H1 (cell line): ENCODE results near the gene HNF1B. TPM values are rescaled to one million over a fixed set of nuclear protein-coding genes. Genes with fewer than 3 reads are reported as not detected.

Experiments used
- CTCF ChIA-PET: fragments of 300-600 bp; sonication (Branson Sonifier 250); formaldehyde crosslinking; loops from one replicate; lab custom pipeline; 2021; ENCODE audit not compliant: partially characterized antibody; lab: Charles Lee
- POLR2A ChIA-PET: fragments of 300-600 bp; sonication (Branson Sonifier 250); formaldehyde crosslinking; loops from one replicate; lab custom pipeline; 2021; ENCODE audit warnings: inconsistent platforms; ENCODE audit not compliant: partially characterized antibody; lab: Charles Lee
- DNase-seq, 2 experiments: peaks; one replicate each; pipeline versions ENCODE4 v3.0.0 to v3.0.0-alpha.2; 2010 to 2022; ENCODE audit warnings: low spot score in 2 of 2, low read depth in 1 of 2, mixed read lengths in 1 of 2
- FAIRE-seq: peaks from 2 replicates; lab custom pipeline; 2011; peaks lifted over from hg19 to GRCh38; lab: Jason Lieb, UNC
- H2AFZ ChIP-seq: 2 replicates; pipeline ENCODE4 v1.8.1; 2012; ENCODE audit warnings: low read length, inconsistent platforms
- H2AK5ac ChIP-seq: 2 replicates; pipeline ENCODE4 v1.6.1; 2013; ENCODE audit warnings: low read depth, low read length
- H2BK120ac ChIP-seq: replicated peaks from 2 replicates; pipeline ENCODE3; 2013; ENCODE audit warnings: low read depth, low read length, inconsistent platforms
- H2BK12ac ChIP-seq: 2 replicates; pipeline ENCODE4 v1.6.1; 2013; ENCODE audit warnings: low read depth, low read length
- H2BK15ac ChIP-seq: 2 replicates; pipeline ENCODE4 v1.6.1; 2013; ENCODE audit warnings: low read length
- H2BK20ac ChIP-seq: 2 replicates; pipeline ENCODE4 v1.6.1; 2013; ENCODE audit warnings: low read length
- H2BK5ac ChIP-seq: 2 replicates; pipeline ENCODE4 v1.6.1; 2013; ENCODE audit warnings: low read depth, low read length
- H3K14ac ChIP-seq: 2 replicates; pipeline ENCODE4 v1.6.1; 2013; ENCODE audit warnings: inconsistent platforms; ENCODE audit not compliant: insufficient read length
- H3K18ac ChIP-seq: 2 replicates; pipeline ENCODE4 v1.6.1; 2013; ENCODE audit warnings: low read length; ENCODE audit errors: extremely low read depth
- H3K23ac ChIP-seq: 2 replicates; pipeline ENCODE4 v1.6.1; 2013; ENCODE audit warnings: inconsistent platforms; ENCODE audit not compliant: insufficient read length
- H3K23me2 ChIP-seq: 2 replicates; pipeline ENCODE4 v1.6.1; 2013; ENCODE audit warnings: low read depth, low read length
- H3K27ac ChIP-seq: 2 replicates; pipeline ENCODE4 v1.6.1; 2011; ENCODE audit warnings: low read depth, low read length, inconsistent platforms
- H3K27me3 ChIP-seq, 4 experiments: replicated peaks in 1 of 4; 1 replicate in 1 of 4; 2 replicates in 3 of 4; pipeline versions ENCODE4 v1.6.1 to v1.8.1; 2011 to 2013; ENCODE audit warnings: low read length in 3 of 4, mild to moderate bottlenecking in 3 of 4, inconsistent platforms in 2 of 4, mixed read lengths in 2 of 4, moderate library complexity in 1 of 4; ENCODE audit not compliant: control insufficient read depth in 3 of 4, insufficient read depth in 3 of 4; ENCODE audit errors: extremely low read depth in 1 of 4
- H3K36me3 ChIP-seq, 4 experiments: 2 replicates each; pipeline versions ENCODE4 v1.6.1 to v1.8.1; 2011 to 2013; ENCODE audit warnings: mild to moderate bottlenecking in 4 of 4, low read length in 3 of 4, moderate library complexity in 2 of 4, control low read depth in 1 of 4, inconsistent platforms in 1 of 4; ENCODE audit not compliant: insufficient read depth in 4 of 4, control insufficient read depth in 2 of 4
- H3K4ac ChIP-seq: replicated peaks from 2 replicates; pipeline ENCODE3; 2013; ENCODE audit warnings: low read length, low read depth, mixed read lengths, inconsistent platforms; ENCODE audit not compliant: insufficient read length
- H3K4me1 ChIP-seq, 4 experiments: replicated peaks in 1 of 4; 1 replicate in 1 of 4; 2 replicates in 3 of 4; pipeline versions ENCODE4 v1.6.1 to v1.8.1; 2011 to 2013; ENCODE audit warnings: low read length in 3 of 4, inconsistent platforms in 2 of 4, mixed read lengths in 1 of 4; ENCODE audit not compliant: insufficient read depth in 4 of 4, control insufficient read depth in 3 of 4
- H3K4me2 ChIP-seq, 2 experiments: 2 replicates each; pipeline versions ENCODE4 v1.6.1 to v1.8.1; 2011 to 2013; ENCODE audit warnings: low read depth in 2 of 2, low read length in 2 of 2, control low read depth in 1 of 2, inconsistent platforms in 1 of 2, mild to moderate bottlenecking in 1 of 2; ENCODE audit not compliant: insufficient read depth in 1 of 2
- H3K4me3 ChIP-seq, 4 experiments: fragments of 200-600, 300-600 bp in 1 of 4; sonication (generic), shearing (Covaris generic), sonication (Bioruptor Twin) in 1 of 4; 2 replicates each; pipeline versions ENCODE4 v1.5.1 to v1.8.1; 2011 to 2016; ENCODE audit warnings: low read length in 4 of 4, low read depth in 3 of 4, control low read depth in 2 of 4, inconsistent platforms in 2 of 4, mild to moderate bottlenecking in 2 of 4, mixed read lengths in 1 of 4, moderate library complexity in 1 of 4; ENCODE audit not compliant: insufficient read depth in 2 of 4; ENCODE audit errors: extremely low read depth in 1 of 4
- H3K56ac ChIP-seq: replicated peaks from 2 replicates; pipeline ENCODE3; 2013; ENCODE audit warnings: low read depth, mild to moderate bottlenecking, mixed read lengths, low read length, inconsistent platforms; ENCODE audit not compliant: insufficient read length
- H3K79me1 ChIP-seq: 2 replicates; pipeline ENCODE4 v1.6.1; 2013; ENCODE audit warnings: low read depth, low read length, control low read depth
- H3K79me2 ChIP-seq, 2 experiments: 2 replicates each; pipeline versions ENCODE4 v1.6.1 to v1.8.1; 2012 to 2013; ENCODE audit warnings: low read length in 2 of 2, mild to moderate bottlenecking in 2 of 2, inconsistent platforms in 1 of 2; ENCODE audit not compliant: insufficient read depth in 2 of 2, control insufficient read depth in 1 of 2
- H3K9ac ChIP-seq, 4 experiments: replicated peaks in 1 of 4; 1 replicate in 1 of 4; 2 replicates in 3 of 4; pipeline versions ENCODE4 v1.6.1 to v1.8.1; 2011 to 2013; ENCODE audit warnings: low read depth in 3 of 4, low read length in 3 of 4, control low read depth in 2 of 4, mild to moderate bottlenecking in 2 of 4, moderate library complexity in 2 of 4, inconsistent platforms in 1 of 4; ENCODE audit errors: extremely low read depth in 1 of 4
- H3K9me3 ChIP-seq, 2 experiments: 2 replicates each; pipeline versions ENCODE4 v1.6.1 to v1.8.1; 2012 to 2013; ENCODE audit warnings: mild to moderate bottlenecking in 2 of 2, moderate library complexity in 2 of 2, control low read depth in 1 of 2, inconsistent platforms in 1 of 2, low read depth in 1 of 2, low read length in 1 of 2, mixed read lengths in 1 of 2; ENCODE audit not compliant: insufficient read depth in 2 of 2
- H4K20me1 ChIP-seq, 2 experiments: replicated peaks in 1 of 2; 2 replicates each; pipeline versions ENCODE3 to v1.8.1; 2011 to 2013; ENCODE audit warnings: inconsistent platforms in 2 of 2, low read length in 2 of 2, mild to moderate bottlenecking in 1 of 2; ENCODE audit not compliant: insufficient read depth in 2 of 2, control insufficient read depth in 1 of 2
- H4K5ac ChIP-seq: 2 replicates; pipeline ENCODE4 v1.6.1; 2013; ENCODE audit warnings: low read length, low read depth, mixed read lengths, inconsistent platforms; ENCODE audit not compliant: insufficient read length
- H4K8ac ChIP-seq: 2 replicates; pipeline ENCODE4 v1.8.0; 2013; ENCODE audit warnings: mild to moderate bottlenecking, moderate library complexity, low read length, inconsistent platforms; ENCODE audit not compliant: insufficient read depth; ENCODE audit errors: extremely low read depth
- H4K91ac ChIP-seq: replicated peaks from 2 replicates; pipeline ENCODE3; 2013; ENCODE audit warnings: low read length, mixed read lengths, inconsistent platforms; ENCODE audit not compliant: insufficient read length
- NRF1 ChIP-seq: IDR thresholded peaks from 2 replicates; pipeline ENCODE4 v1.6.1; 2011; ENCODE audit warnings: mild to moderate bottlenecking, low read depth, low read length, improper control_type of control experiment
- POU5F1 ChIP-seq: IDR thresholded peaks from 2 replicates; pipeline ENCODE4 v1.6.1; 2011; ENCODE audit warnings: low read depth, mild to moderate bottlenecking, low read length, moderate library complexity
- TEAD4 ChIP-seq: IDR thresholded peaks from 2 replicates; pipeline ENCODE4 v1.6.1; 2012; ENCODE audit warnings: low read depth, low read length, inconsistent platforms, mixed read lengths
- WGBS, 2 experiments: shearing (Covaris generic) in 1 of 2; methylation state at CpG; one replicate each; pipeline versions ENCODE4 v1.1.6 to v1.1.7; 2013 to 2015; ENCODE audit warnings: low lambda C conversion rate in 2 of 2, mixed read lengths in 2 of 2, inconsistent platforms in 1 of 2, low coverage in 1 of 2, missing lambda C conversion rate in 1 of 2; ENCODE audit not compliant: insufficient replicate concordance in 2 of 2, insufficient coverage in 1 of 2, insufficient read length in 1 of 2; ENCODE audit errors: extremely low coverage in 1 of 2, missing lambda C conversion rate in 1 of 2; 5-methylcytosine and 5-hydroxymethylcytosine counted together
- polyA plus RNA-seq, 7 experiments: library from polyadenylated mRNA; depleted of rRNA in 3 of 7; stranded (reverse) in 5 of 7; unstranded in 2 of 7; fragments of >200 nt in 5 of 7; fragments of 200-250 nt in 2 of 7; gene quantifications; 1 replicate in 5 of 7; 2 replicates in 1 of 7; 4 replicates in 1 of 7; pipeline versions ENCODE4 v1.2.1 to v1.2.3, GENCODE V29; 2011 to 2013; ENCODE audit warnings: missing spikeins in 2 of 7, mixed read lengths in 2 of 7
- total RNA-seq: library from RNA; stranded (reverse); fragmentation: NEBNext Ultra II Directional; extraction: Animal tissue kit (Norgen Biotek cat#: 25700); gene quantifications from 2 replicates; pipeline ENCODE4 v1.2.1, GENCODE V29; 2021

The HNF1B gene
- total and polyA plus RNA-seq, 2 of the 8 experiments (the other 6 are each of a cell fraction or from before 2014, with no cell fraction given), result 0.13 to 0.30 TPM

DNA sequence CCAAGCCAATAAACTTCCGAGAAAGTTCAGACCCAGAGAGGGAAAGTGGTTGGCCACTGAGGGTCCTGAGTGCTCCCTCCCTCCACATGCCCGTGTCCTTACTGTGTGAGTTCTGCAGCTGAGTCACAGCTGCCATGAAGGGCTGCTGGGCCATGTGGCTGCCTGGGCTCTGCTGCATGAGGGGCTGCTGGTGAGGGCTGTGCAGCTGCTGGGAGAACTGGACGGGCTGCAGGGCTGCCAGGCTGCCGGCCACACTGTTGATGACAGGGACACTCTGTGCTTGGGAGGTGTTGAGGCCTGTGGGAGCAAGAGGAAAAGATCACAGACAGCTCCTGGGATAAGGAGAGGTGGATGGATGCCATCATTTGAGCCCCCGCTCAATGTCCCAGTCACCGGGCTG lies 44.0 kb downstream of the HNF1B start:
- Histone ChIP-seq H3K27ac (no peak overlapping the region), H3K18ac (no peak overlapping the region), H2BK12ac (no peak overlapping the region), H3K4me3 (no peak overlapping the region), H3K56ac (no peak overlapping the region), H3K14ac (no peak overlapping the region), H3K23ac (no peak overlapping the region), H2BK20ac (no peak overlapping the region), H4K8ac (no peak overlapping the region), H2AFZ (no peak overlapping the region), H3K27me3 (no peaks in the 10 kb centered on the region), H3K79me1 (no peaks in the 10 kb centered on the region), H3K79me2 (no peaks in the 10 kb centered on the region), H2BK15ac (no peak overlapping the region), H3K23me2 (no peaks in the 10 kb centered on the region; the same call in 1 of the 2 replicates), H4K20me1 (no peaks in the 10 kb centered on the region), H3K4ac (no peak overlapping the region), H4K91ac (no peak overlapping the region), H3K4me2 (no peak overlapping the region), H4K5ac (no peak overlapping the region), H3K4me1 (no peaks in the 10 kb centered on the region), H3K36me3 (no peaks in the 10 kb centered on the region), H3K9me3 (no peaks in the 10 kb centered on the region), H2BK5ac (no peak overlapping the region), H2BK120ac (no peak overlapping the region), H3K9ac (no peak overlapping the region), H2AK5ac (no peak overlapping the region)
- WGBS, 2 experiments, result 67% methylated on average over 5 of the region's 6 CpGs; no CpG with 5 or more reads in 1 of the 2 experiments
- ChIA-PET CTCF (interaction anchor here (0.6 to 4.8 kb wide), 12 partner anchors 11 to 143 kb away, joined by 3 to 28 read pairs (median 6); partner anchors contain the start of gene HNF1B), POLR2A (no interaction called here)
- FAIRE-seq, result no peak
- no peak for DNase-seq
- TF ChIP-seq NRF1 (no peak), TEAD4 (no peak), POU5F1 (no peak)
